GF-D8 (cell line): ENCODE measurements around the gene BAZ2B.
"Not testable (repeated sequence)": the region's sequence is repeated elsewhere in the genome, so short reads cannot be mapped to it uniquely, and the experiment has no call there.

Experiments used
- DNase-seq: peaks from one replicate; lab custom pipeline; 2025; lab: John Stamatoyannopoulos, UW

BAZ2B gene

GRCh38 chr2:159535261-159535660 is 81.1 kb downstream of the BAZ2B start:
- DNase-seq, result not testable (repeated sequence)

GRCh38 chr2:159531475-159531874 is 84.9 kb downstream of the BAZ2B start:
- DNase-seq, result no peak

DNA sequence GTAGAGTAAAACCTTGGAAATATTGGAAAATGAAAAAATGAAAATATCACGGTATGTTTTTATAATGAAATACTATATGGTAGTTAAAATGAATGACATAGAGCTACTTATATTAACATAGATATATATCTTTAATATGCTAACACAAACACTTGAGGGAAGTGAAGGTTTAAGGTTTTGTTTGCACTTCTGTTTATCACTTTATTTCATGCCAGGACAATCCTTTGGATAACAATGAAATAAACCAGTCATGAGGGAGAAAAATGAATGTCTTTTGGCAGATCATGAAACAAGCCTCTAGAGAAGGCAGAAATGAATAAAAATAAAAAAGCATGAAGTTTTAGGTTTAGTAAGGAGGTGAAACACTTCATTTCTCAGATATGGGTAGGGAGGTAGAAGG is 89.9 kb downstream of the BAZ2B start:
- no peak for DNase-seq

GRCh38 chr2:159525012-159525411 is 91.3 kb downstream of the BAZ2B start:
- no peak for DNase-seq

- DNase-seq, result no peak
Observed at GRCh38 chr2:159521272-159521671, 95.1 kb downstream of the BAZ2B start.

- DNase-seq, result no peak
Observed at GRCh38 chr2:159518321-159519005, 97.9 kb downstream of the BAZ2B start.

DNA sequence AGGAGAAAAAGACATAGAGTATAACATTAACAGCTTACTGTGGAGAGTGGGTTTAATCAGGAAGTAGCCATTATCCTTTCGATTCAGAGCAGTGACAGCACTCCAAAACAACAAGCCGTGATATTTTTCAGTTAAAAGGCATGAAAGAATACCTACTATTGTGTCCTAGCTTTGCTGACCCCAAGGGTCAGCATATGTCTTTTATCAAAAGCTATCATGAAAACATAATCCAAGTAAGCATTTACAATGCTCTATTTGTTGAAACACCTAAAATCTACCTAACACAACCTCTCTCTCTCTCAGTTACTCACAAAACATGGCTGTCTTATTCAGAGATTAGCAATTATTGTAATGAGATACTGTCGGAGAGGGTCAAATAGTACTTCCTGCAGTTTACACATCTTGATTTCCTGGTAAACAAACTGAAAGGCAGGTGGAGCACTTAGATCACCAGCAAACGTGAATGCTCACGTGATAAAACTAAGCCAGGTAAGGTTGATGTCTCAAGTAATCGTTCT is 100.0 kb downstream of the BAZ2B start:
- peak; percentile 51 for DNase-seq

- DNase-seq, result peak; percentile 41
Observed at GRCh38 chr2:159515441-159515840, 100.9 kb downstream of the BAZ2B start.

GRCh38 chr2:159513745-159514144 is 102.6 kb downstream of the BAZ2B start:
- DNase-seq, result no peak

DNA sequence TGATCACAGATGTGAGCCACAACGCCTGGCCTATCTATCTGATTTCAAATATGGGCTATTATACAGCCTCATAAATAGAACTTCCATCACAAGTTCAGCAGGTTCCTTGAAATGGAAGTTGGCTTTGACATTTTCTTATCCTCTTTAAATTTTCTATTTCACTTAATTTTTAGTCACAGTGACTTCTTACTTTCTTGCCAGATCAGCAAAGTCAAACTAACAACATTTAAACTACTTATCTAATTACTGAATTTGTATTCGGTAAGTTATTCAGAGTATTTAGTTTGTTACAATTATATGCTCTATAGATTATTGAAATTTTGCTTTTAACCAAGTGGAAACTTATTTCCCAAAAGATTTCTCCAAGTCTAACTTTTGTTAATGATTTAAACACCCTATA is 108.2 kb downstream of the BAZ2B start:
- DNase-seq, result no peak

- DNase-seq, result no peak
Observed at GRCh38 chr2:159506764-159507440, 109.4 kb downstream of the BAZ2B start.

DNA sequence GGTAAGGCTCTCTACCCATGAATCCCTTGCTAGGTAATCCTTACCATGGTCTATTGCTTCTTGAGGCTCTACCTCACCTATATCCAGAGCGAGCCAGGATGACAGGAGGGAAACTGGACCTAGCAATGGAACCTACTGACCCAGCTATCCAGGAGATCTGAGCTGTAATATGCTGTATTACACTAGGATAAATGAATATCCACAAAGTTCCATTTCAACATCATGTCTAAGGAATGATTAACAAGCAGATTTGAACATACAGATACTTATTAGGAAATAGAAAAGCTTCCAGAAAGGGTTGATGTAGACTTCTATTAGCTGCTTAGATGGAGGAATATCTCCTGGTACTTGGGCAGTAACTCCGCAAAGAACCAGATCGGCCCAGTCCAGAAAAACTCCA is 110.1 kb downstream of the BAZ2B start:
- no peak for DNase-seq

DNA sequence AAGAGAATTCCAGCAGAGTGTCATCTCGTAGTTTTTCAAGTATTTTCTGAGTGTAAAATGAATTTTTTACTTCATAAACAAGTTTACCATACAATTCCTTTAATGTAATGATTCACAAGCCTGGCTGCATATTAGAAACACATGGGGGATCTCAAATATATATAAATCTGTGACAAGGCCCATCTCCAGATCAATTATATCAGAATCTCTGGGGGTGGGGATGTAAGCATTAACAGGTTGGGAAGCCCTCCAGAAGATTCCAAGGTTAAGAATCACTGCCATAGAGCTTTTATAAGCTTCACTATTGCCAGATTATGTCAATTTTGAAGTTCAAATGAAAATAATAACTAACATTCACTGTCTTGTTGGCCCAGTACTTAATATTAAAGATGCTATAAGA is 111.2 kb downstream of the BAZ2B start:
- DNase-seq, result no peak

GRCh38 chr2:159501743-159502142 is 114.6 kb downstream of the BAZ2B start:
- DNase-seq, result no peak

GRCh38 chr2:159497847-159498246 is 118.5 kb downstream of the BAZ2B start:
- DNase-seq, result no peak

GRCh38 chr2:159497256-159497655 is 119.1 kb downstream of the BAZ2B start:
- peak; percentile 86 for DNase-seq

- DNase-seq, result no peak
Observed at GRCh38 chr2:159489476-159489875, 126.9 kb downstream of the BAZ2B start.

GRCh38 chr2:159484532-159484931 is 131.8 kb downstream of the BAZ2B start:
- no peak for DNase-seq

- DNase-seq, result no peak
Observed at GRCh38 chr2:159476329-159476728, 140.0 kb downstream of the BAZ2B start.

DNA sequence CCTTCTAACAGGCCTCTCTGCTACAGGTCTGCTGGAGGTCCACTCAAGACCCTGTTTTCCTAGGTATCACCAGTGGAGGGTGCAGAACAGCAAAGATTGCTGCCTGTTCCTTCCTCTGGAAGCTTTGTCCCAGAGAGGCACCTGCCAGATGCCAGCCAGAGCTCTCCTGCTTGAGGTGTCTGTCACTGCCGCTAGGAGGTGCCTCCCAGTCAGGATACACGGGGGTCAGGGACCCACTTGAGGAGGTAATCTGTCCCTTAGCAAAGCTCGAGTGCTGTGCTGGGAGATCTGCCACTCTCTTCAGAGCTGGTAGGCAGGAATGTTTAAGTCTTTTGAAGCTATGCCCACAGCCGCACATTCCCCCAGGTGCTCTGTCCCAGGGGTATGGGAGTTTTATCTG is 140.6 kb downstream of the BAZ2B start:
- DNase-seq, result no peak

GRCh38 chr2:159471340-159471739 is 145.0 kb downstream of the BAZ2B start:
- no peak for DNase-seq

- DNase-seq, result no peak
Observed at GRCh38 chr2:159468257-159468656, 148.1 kb downstream of the BAZ2B start.

DNA sequence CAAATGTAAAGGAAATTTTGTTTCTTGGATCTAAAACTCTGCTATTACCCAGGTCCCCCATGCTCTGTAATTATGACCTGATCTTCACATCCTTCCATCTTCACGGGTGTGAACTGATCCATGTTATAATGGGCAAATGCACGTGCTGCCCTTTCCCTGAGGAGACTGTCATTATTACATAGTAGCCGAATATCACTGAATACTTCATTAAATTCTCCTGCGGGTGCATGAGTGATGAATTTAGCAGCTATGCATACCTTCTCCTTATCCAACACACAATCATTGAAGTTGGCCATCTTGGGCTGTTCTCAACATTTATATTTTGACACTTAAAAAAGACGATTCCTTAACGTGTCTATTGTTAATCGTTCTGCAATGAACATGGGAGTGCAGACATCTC is 153.4 kb downstream of the BAZ2B start:
- no peak for DNase-seq
